Activated T-cell treated with anti-CD3 and anti-CD28 coated beads, Interleukin-2, amount 50 U/mL, for 72 hours (primary cell): ENCODE measurements around the gene GPR176. TPM values are rescaled to one million over a fixed set of nuclear protein-coding genes. Genes with fewer than 3 reads are reported as not detected.
"Not testable (repeated sequence)": the region's sequence is repeated elsewhere in the genome, so short reads cannot be mapped to it uniquely, and the experiment has no call there.

Experiments used
- ATAC-seq, 2 donors: fragments of 150-1000 bp; cut with Tn5 transposase; replicated peaks in 1 of 2; 2 replicates each; pipeline ENCODE4 v1.10.0; 2021; ENCODE audit warnings: moderate library complexity in 2 of 2, mild to moderate bottlenecking in 1 of 2
- DNase-seq, 2 donors: peaks; one replicate each; pipeline ENCODE4 v3.0.0; 2021 to 2022; ENCODE audit warnings: mixed read lengths in 1 of 2
- H3K27ac Mint-ChIP-seq: one replicate; pipeline ENCODE4 v1.8.0; 2022; ENCODE audit warnings: mild to moderate bottlenecking, moderate library complexity, mixed read lengths
- H3K27me3 Mint-ChIP-seq: one replicate; pipeline ENCODE4 v1.8.0; 2022; ENCODE audit warnings: low read depth, mixed read lengths
- H3K36me3 Mint-ChIP-seq, 2 donors: one replicate each; pipeline ENCODE4 v1.8.0; 2022; ENCODE audit warnings: mixed read lengths in 2 of 2, mild to moderate bottlenecking in 1 of 2; ENCODE audit not compliant: insufficient read depth in 2 of 2
- H3K4me1 Mint-ChIP-seq: one replicate; pipeline ENCODE4 v1.8.0; 2022; ENCODE audit warnings: low read depth, mixed read lengths
- H3K4me3 Mint-ChIP-seq, 2 donors: one replicate each; pipeline ENCODE4 v1.8.0; 2022; ENCODE audit warnings: mild to moderate bottlenecking in 2 of 2, mixed read lengths in 2 of 2, moderate library complexity in 2 of 2
- H3K9me3 Mint-ChIP-seq, 2 donors: one replicate each; pipeline ENCODE4 v1.8.0; 2022; ENCODE audit warnings: mixed read lengths in 2 of 2
- total RNA-seq, 2 donors: library from RNA; stranded (reverse); gene quantifications; one replicate each; pipeline ENCODE4 v1.2.3, GENCODE V29; 2022

GPR176 gene
- total RNA-seq, 2 donors from 2014 or later: 0.41 to 0.72 TPM

- no peak for DNase-seq
- H3K9me3 Mint-ChIP-seq: no peaks in the 10 kb centered on the region
- no peak overlapping the region for H3K27ac Mint-ChIP-seq
- H3K27me3 Mint-ChIP-seq: peaks cover 18% of the 10 kb centered on the region
- no peaks in the 10 kb centered on the region for H3K36me3 Mint-ChIP-seq
- no peak overlapping the region for H3K4me3 Mint-ChIP-seq
- no peak for ATAC-seq
- no peaks in the 10 kb centered on the region for H3K4me1 Mint-ChIP-seq
Observed at GRCh38 chr15:39833515-39833981, 86.5 kb downstream of the GPR176 start.

- Mint-ChIP-seq H3K9me3 (no peaks in the 10 kb centered on the region), H3K27ac (no peak overlapping the region)
- DNase-seq: no peak
Observed at GRCh38 chr15:39830166-39830565, 89.9 kb downstream of the GPR176 start.

GRCh38 chr15:39828374-39828931, 91.6 kb downstream of the GPR176 start:
- Mint-ChIP-seq H3K27ac (no peak overlapping the region), H3K4me3 (no peak overlapping the region), H3K27me3 (peaks cover 22% of the 10 kb centered on the region), H3K4me1 (no peaks in the 10 kb centered on the region), H3K9me3 (no peaks in the 10 kb centered on the region), H3K36me3 (no peaks in the 10 kb centered on the region)
- no peak for DNase-seq
- ATAC-seq: no peak

More at GRCh38 chr15:39830166-39830565, 89.9 kb downstream of the GPR176 start:
- H3K4me1 Mint-ChIP-seq: no peaks in the 10 kb centered on the region
- peaks cover 22% of the 10 kb centered on the region for H3K27me3 Mint-ChIP-seq
- no peak for ATAC-seq
- H3K4me3 Mint-ChIP-seq: no peak overlapping the region
- no peaks in the 10 kb centered on the region for H3K36me3 Mint-ChIP-seq

- Mint-ChIP-seq H3K27me3 (peaks cover 22% of the 10 kb centered on the region), H3K27ac (no peak overlapping the region), H3K36me3 (no peaks in the 10 kb centered on the region), H3K4me1 (no peaks in the 10 kb centered on the region), H3K4me3 (no peak overlapping the region), H3K9me3 (no peaks in the 10 kb centered on the region)
- DNase-seq: no peak
- no peak for ATAC-seq
Observed at GRCh38 chr15:39826975-39827374, 93.1 kb downstream of the GPR176 start.

- DNase-seq (no peak), ATAC-seq (no peak)
- H3K4me3 Mint-ChIP-seq: no peak overlapping the region
- no peaks in the 10 kb centered on the region for H3K9me3 Mint-ChIP-seq
- no peaks in the 10 kb centered on the region for H3K4me1 Mint-ChIP-seq
- H3K27ac Mint-ChIP-seq: no peak overlapping the region
- H3K27me3 Mint-ChIP-seq: peaks cover 5% of the 10 kb centered on the region
- no peaks in the 10 kb centered on the region for H3K36me3 Mint-ChIP-seq
Observed at GRCh38 chr15:39823634-39824033, 96.4 kb downstream of the GPR176 start.

GRCh38 chr15:39820050-39820602, 99.9 kb downstream of the GPR176 start:
- no peak overlapping the region for H3K4me3 Mint-ChIP-seq
- H3K9me3 Mint-ChIP-seq: no peaks in the 10 kb centered on the region
- ATAC-seq (no peak), DNase-seq (no peak)
- H3K36me3 Mint-ChIP-seq: no peaks in the 10 kb centered on the region
- no peaks in the 10 kb centered on the region for H3K4me1 Mint-ChIP-seq
- H3K27ac Mint-ChIP-seq: no peak overlapping the region
- no peaks in the 10 kb centered on the region for H3K27me3 Mint-ChIP-seq

GRCh38 chr15:39819533-39819932, 100.5 kb downstream of the GPR176 start:
- Mint-ChIP-seq H3K9me3 (no peaks in the 10 kb centered on the region), H3K4me3 (no peak overlapping the region), H3K27ac (no peak overlapping the region), H3K36me3 (no peaks in the 10 kb centered on the region), H3K27me3 (no peaks in the 10 kb centered on the region), H3K4me1 (no peaks in the 10 kb centered on the region)
- no peak for DNase-seq
- ATAC-seq: no peak

GRCh38 chr15:39817892-39818291, 102.2 kb downstream of the GPR176 start:
- DNase-seq (no peak), ATAC-seq (no peak)
- H3K36me3 Mint-ChIP-seq: no peaks in the 10 kb centered on the region
- no peak overlapping the region for H3K27ac Mint-ChIP-seq
- no peaks in the 10 kb centered on the region for H3K27me3 Mint-ChIP-seq
- H3K4me1 Mint-ChIP-seq: no peaks in the 10 kb centered on the region
- H3K9me3 Mint-ChIP-seq: no peaks in the 10 kb centered on the region
- no peak overlapping the region for H3K4me3 Mint-ChIP-seq

GRCh38 chr15:39814489-39814888, 105.6 kb downstream of the GPR176 start:
- no peak overlapping the region for H3K4me3 Mint-ChIP-seq
- H3K27me3 Mint-ChIP-seq: peaks cover under 1% of the 10 kb centered on the region
- no peaks in the 10 kb centered on the region for H3K9me3 Mint-ChIP-seq
- H3K27ac Mint-ChIP-seq: no peak overlapping the region
- no peaks in the 10 kb centered on the region for H3K4me1 Mint-ChIP-seq
- ATAC-seq (no peak), DNase-seq (no peak)
- H3K36me3 Mint-ChIP-seq: no peaks in the 10 kb centered on the region

- DNase-seq, H3K4me3 Mint-ChIP-seq, ATAC-seq, H3K36me3 Mint-ChIP-seq, H3K4me1 Mint-ChIP-seq, H3K9me3 Mint-ChIP-seq, H3K27ac Mint-ChIP-seq: not testable (repeated sequence)
- peaks cover 18% of the 10 kb centered on the region for H3K27me3 Mint-ChIP-seq
Observed at GRCh38 chr15:39812651-39813050, 107.4 kb downstream of the GPR176 start.

GRCh38 chr15:39808909-39809308, 111.2 kb downstream of the GPR176 start:
- H3K4me3 Mint-ChIP-seq: no peak overlapping the region
- H3K27me3 Mint-ChIP-seq: peaks cover 18% of the 10 kb centered on the region
- H3K4me1 Mint-ChIP-seq: no peaks in the 10 kb centered on the region
- no peaks in the 10 kb centered on the region for H3K36me3 Mint-ChIP-seq
- no peak for ATAC-seq
- DNase-seq: no peak
- no peaks in the 10 kb centered on the region for H3K9me3 Mint-ChIP-seq
- no peak overlapping the region for H3K27ac Mint-ChIP-seq

- Mint-ChIP-seq H3K4me1 (no peaks in the 10 kb centered on the region), H3K36me3 (no peaks in the 10 kb centered on the region), H3K9me3 (no peaks in the 10 kb centered on the region), H3K4me3 (no peak overlapping the region), H3K27ac (no peak overlapping the region), H3K27me3 (peaks cover 18% of the 10 kb centered on the region)
- no peak for DNase-seq
- ATAC-seq: no peak
Observed at GRCh38 chr15:39807791-39808190, 112.3 kb downstream of the GPR176 start.

- ATAC-seq (no peak), DNase-seq (no peak)
- Mint-ChIP-seq H3K4me1 (no peaks in the 10 kb centered on the region), H3K27ac (no peak overlapping the region), H3K9me3 (no peaks in the 10 kb centered on the region), H3K36me3 (no peaks in the 10 kb centered on the region), H3K27me3 (peaks cover 30% of the 10 kb centered on the region), H3K4me3 (no peak overlapping the region)
Observed at GRCh38 chr15:39804026-39804425, 116.0 kb downstream of the GPR176 start.

GRCh38 chr15:39803016-39803415, 117.0 kb downstream of the GPR176 start:
- Mint-ChIP-seq H3K9me3 (no peaks in the 10 kb centered on the region), H3K4me3 (no peak overlapping the region), H3K36me3 (no peaks in the 10 kb centered on the region), H3K4me1 (no peaks in the 10 kb centered on the region), H3K27ac (no peak overlapping the region), H3K27me3 (peaks cover 20% of the 10 kb centered on the region)
- DNase-seq (no peak), ATAC-seq (no peak)
